Measurements from ENCODE around the gene TSPAN3. TPM values are rescaled to one million over a fixed set of nuclear protein-coding genes. Genes with fewer than 3 reads are reported as not detected.
A peak's percentile ranks its signal among the peaks of the same experiment; 100 is the strongest.

Gene TSPAN3
- 129 and 138 TPM in 2 replicates for total RNA-seq (2012; rRNA removed)

- Histone ChIP-seq H3K9ac (ENCODE audit: low read depth, low read length) (peak within 1 kb of the TSS; percentile 88), H3K4me1 (ENCODE audit: control insufficient read depth, insufficient read depth, low read length) (peaks cover 33% of the 10 kb centered on the region), H3K4me2 (ENCODE audit: low read length) (peak within 1 kb of the TSS; percentile 96), H3K4me3 (ENCODE audit: low read length) (peak within 1 kb of the TSS; percentile 86), H3K9me3 (replicated peaks; ENCODE audit: low read length) (no peaks in the 10 kb centered on the region), H3K27me3 (ENCODE audit: control insufficient read depth, insufficient read depth, low read length) (peaks cover 17% of the 10 kb centered on the region), H3K36me3 (ENCODE audit: insufficient read depth, low read length) (no peaks in the 10 kb centered on the region)
These were observed at the start of gene TSPAN3 for GRCh38 chr15:77070495-77071304. Gene TSPAN3, minus strand, starts transcription at chr15:77071109. Its CDS starts 155 bp downstream, at chr15:77070954.

DNA sequence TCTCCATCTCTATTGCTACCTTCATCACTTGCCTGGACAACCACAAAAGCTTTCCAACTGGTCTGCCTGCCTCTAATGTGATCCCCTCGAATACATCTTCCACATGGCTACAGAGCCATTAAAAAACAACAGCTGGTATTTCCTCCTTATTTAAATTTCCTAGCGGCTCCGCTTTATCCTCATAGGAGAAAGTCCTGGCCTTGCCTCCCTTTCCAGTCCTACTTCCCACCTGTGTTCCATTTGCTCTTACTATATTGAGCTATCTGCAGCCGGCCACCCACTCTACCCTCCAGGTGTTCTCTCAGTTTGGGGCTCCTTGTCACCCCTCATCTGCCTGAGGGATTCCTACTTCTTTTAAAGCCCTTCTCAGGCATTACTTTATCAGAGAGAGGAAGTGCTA, 49.7 kb upstream of the TSPAN3 start:
- Histone ChIP-seq H3K4me3 (ENCODE audit: low read length) (no peak overlapping the region), H3K4me2 (ENCODE audit: low read length) (no peak overlapping the region), H3K36me3 (ENCODE audit: insufficient read depth, low read length) (no peaks in the 10 kb centered on the region), H3K27me3 (ENCODE audit: control insufficient read depth, insufficient read depth, low read length) (no peaks in the 10 kb centered on the region), H3K9me3 (replicated peaks; ENCODE audit: low read length) (no peaks in the 10 kb centered on the region), H3K4me1 (ENCODE audit: control insufficient read depth, insufficient read depth, low read length) (peaks cover 13% of the 10 kb centered on the region), H3K9ac (ENCODE audit: low read depth, low read length) (no peak overlapping the region)

GRCh38 chr15:77119446-77119845, 48.5 kb upstream of the TSPAN3 start:
- Histone ChIP-seq H3K9me3 (replicated peaks; ENCODE audit: low read length) (no peaks in the 10 kb centered on the region), H3K4me3 (ENCODE audit: low read length) (no peak overlapping the region), H3K9ac (ENCODE audit: low read depth, low read length) (peak overlapping the region; percentile 1), H3K4me2 (ENCODE audit: low read length) (peak overlapping the region; percentile 53), H3K4me1 (ENCODE audit: control insufficient read depth, insufficient read depth, low read length) (peaks cover 13% of the 10 kb centered on the region), H3K36me3 (ENCODE audit: insufficient read depth, low read length) (peaks cover 5% of the 10 kb centered on the region), H3K27me3 (ENCODE audit: control insufficient read depth, insufficient read depth, low read length) (no peaks in the 10 kb centered on the region)

- Histone ChIP-seq H3K4me2 (ENCODE audit: low read length) (peak overlapping the region; percentile 53), H3K27me3 (ENCODE audit: control insufficient read depth, insufficient read depth, low read length) (no peaks in the 10 kb centered on the region), H3K9me3 (replicated peaks; ENCODE audit: low read length) (no peaks in the 10 kb centered on the region), H3K4me1 (ENCODE audit: control insufficient read depth, insufficient read depth, low read length) (peaks cover 13% of the 10 kb centered on the region), H3K9ac (ENCODE audit: low read depth, low read length) (peak overlapping the region; percentile 1), H3K36me3 (ENCODE audit: insufficient read depth, low read length) (peaks cover 10% of the 10 kb centered on the region), H3K4me3 (ENCODE audit: low read length) (no peak overlapping the region)
These were observed 48.0 kb upstream of the TSPAN3 start for GRCh38 chr15:77118882-77119321.

DNA sequence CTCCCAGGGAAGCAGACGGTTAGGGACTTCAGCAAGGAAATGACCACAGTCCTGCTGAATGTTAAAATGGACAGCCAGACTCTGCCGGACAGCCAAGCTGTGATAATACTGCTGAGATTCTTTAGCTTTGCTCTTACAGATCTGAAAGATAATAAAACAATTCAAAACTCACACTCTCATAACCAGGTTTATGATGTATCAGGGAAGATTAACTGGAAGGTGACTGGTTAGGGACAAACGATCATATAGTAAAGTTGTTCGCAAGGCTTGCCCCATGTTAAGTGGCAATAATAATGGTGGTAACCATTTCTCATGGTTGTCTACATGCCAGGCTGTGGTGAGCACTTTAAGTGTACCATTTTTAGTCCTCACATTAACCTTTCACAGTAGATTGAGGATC, 44.3 kb upstream of the TSPAN3 start:
- Histone ChIP-seq H3K4me2 (ENCODE audit: low read length) (no peak overlapping the region), H3K9me3 (replicated peaks; ENCODE audit: low read length) (no peaks in the 10 kb centered on the region), H3K27me3 (ENCODE audit: control insufficient read depth, insufficient read depth, low read length) (no peaks in the 10 kb centered on the region), H3K4me1 (ENCODE audit: control insufficient read depth, insufficient read depth, low read length) (peaks cover 13% of the 10 kb centered on the region), H3K9ac (ENCODE audit: low read depth, low read length) (no peak overlapping the region), H3K36me3 (ENCODE audit: insufficient read depth, low read length) (peaks cover 29% of the 10 kb centered on the region), H3K4me3 (ENCODE audit: low read length) (no peak overlapping the region)

GRCh38 chr15:77112838-77113504, 42.1 kb upstream of the TSPAN3 start:
- no peaks in the 10 kb centered on the region for H3K9me3 ChIP-seq (replicated peaks; ENCODE audit: low read length)
- H3K27me3 ChIP-seq (ENCODE audit: control insufficient read depth, insufficient read depth, low read length): no peaks in the 10 kb centered on the region
- no peak overlapping the region for H3K4me3 ChIP-seq (ENCODE audit: low read length)
- H3K9ac ChIP-seq (ENCODE audit: low read depth, low read length): no peak overlapping the region
- H3K4me1 ChIP-seq (ENCODE audit: control insufficient read depth, insufficient read depth, low read length): no peaks in the 10 kb centered on the region
- H3K36me3 ChIP-seq (ENCODE audit: insufficient read depth, low read length): peaks cover 34% of the 10 kb centered on the region
- no peak overlapping the region for H3K4me2 ChIP-seq (ENCODE audit: low read length)

DNA sequence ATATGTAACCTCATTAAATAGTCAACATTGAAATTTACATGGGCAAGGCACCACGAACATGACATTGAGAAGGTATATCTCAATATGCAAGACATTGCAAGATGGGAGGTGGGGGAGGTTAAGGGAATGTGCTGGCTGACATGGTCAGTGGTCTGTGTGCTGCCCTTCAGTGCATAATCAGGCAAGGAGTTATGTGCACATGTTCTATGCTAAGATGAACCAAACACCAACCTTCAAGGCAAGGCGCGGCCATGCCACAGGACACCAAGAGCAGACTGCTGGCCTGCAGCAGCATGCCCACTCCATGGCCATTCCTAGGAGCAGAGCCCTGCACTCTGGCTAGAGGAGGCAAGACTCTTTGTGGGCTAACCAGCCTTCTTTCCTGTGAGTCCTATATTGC, 40.9 kb upstream of the TSPAN3 start:
- no peak overlapping the region for H3K4me3 ChIP-seq (ENCODE audit: low read length)
- H3K36me3 ChIP-seq (ENCODE audit: insufficient read depth, low read length): peaks cover 34% of the 10 kb centered on the region
- no peaks in the 10 kb centered on the region for H3K27me3 ChIP-seq (ENCODE audit: control insufficient read depth, insufficient read depth, low read length)
- H3K4me1 ChIP-seq (ENCODE audit: control insufficient read depth, insufficient read depth, low read length): no peaks in the 10 kb centered on the region
- H3K4me2 ChIP-seq (ENCODE audit: low read length): no peak overlapping the region
- no peak overlapping the region for H3K9ac ChIP-seq (ENCODE audit: low read depth, low read length)
- H3K9me3 ChIP-seq (replicated peaks; ENCODE audit: low read length): no peaks in the 10 kb centered on the region

GRCh38 chr15:77107531-77108355, 36.8 kb upstream of the TSPAN3 start:
- H3K9ac ChIP-seq (ENCODE audit: low read depth, low read length): no peak overlapping the region
- H3K27me3 ChIP-seq (ENCODE audit: control insufficient read depth, insufficient read depth, low read length): no peaks in the 10 kb centered on the region
- no peak overlapping the region for H3K4me2 ChIP-seq (ENCODE audit: low read length)
- H3K4me3 ChIP-seq (ENCODE audit: low read length): no peak overlapping the region
- H3K36me3 ChIP-seq (ENCODE audit: insufficient read depth, low read length): peaks cover 15% of the 10 kb centered on the region
- H3K9me3 ChIP-seq (replicated peaks; ENCODE audit: low read length): no peaks in the 10 kb centered on the region
- no peaks in the 10 kb centered on the region for H3K4me1 ChIP-seq (ENCODE audit: control insufficient read depth, insufficient read depth, low read length)

DNA sequence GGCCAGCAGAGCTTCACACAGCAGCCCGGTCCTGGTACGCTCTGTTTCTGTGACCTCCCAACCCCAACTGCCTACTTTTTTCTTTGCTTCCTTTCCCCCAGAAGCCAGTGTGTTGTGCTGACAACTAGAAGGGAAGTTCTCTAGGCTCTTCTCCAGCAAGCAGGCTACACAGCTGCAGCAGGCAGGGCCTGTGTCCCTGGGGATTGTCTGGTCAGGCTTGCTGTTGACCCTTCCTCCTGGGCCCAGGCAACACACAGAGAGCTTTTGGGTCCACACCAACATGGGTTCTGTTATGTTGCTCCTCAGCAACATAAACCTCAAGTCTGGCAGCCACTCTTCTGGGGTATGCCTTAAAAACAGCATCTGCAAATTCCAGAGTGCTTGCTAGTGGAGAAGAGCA, 36.2 kb upstream of the TSPAN3 start:
- Histone ChIP-seq H3K4me2 (ENCODE audit: low read length) (no peak overlapping the region), H3K9ac (ENCODE audit: low read depth, low read length) (no peak overlapping the region), H3K9me3 (replicated peaks; ENCODE audit: low read length) (no peaks in the 10 kb centered on the region), H3K4me3 (ENCODE audit: low read length) (no peak overlapping the region), H3K36me3 (ENCODE audit: insufficient read depth, low read length) (peaks cover 9% of the 10 kb centered on the region), H3K4me1 (ENCODE audit: control insufficient read depth, insufficient read depth, low read length) (no peaks in the 10 kb centered on the region), H3K27me3 (ENCODE audit: control insufficient read depth, insufficient read depth, low read length) (no peaks in the 10 kb centered on the region)

GRCh38 chr15:77104155-77104554, 33.2 kb upstream of the TSPAN3 start:
- no peak overlapping the region for H3K4me2 ChIP-seq (ENCODE audit: low read length)
- no peak overlapping the region for H3K4me3 ChIP-seq (ENCODE audit: low read length)
- no peaks in the 10 kb centered on the region for H3K4me1 ChIP-seq (ENCODE audit: control insufficient read depth, insufficient read depth, low read length)
- H3K27me3 ChIP-seq (ENCODE audit: control insufficient read depth, insufficient read depth, low read length): no peaks in the 10 kb centered on the region
- H3K36me3 ChIP-seq (ENCODE audit: insufficient read depth, low read length): peaks cover 2% of the 10 kb centered on the region
- H3K9ac ChIP-seq (ENCODE audit: low read depth, low read length): no peak overlapping the region
- no peaks in the 10 kb centered on the region for H3K9me3 ChIP-seq (replicated peaks; ENCODE audit: low read length)

GRCh38 chr15:77099741-77100463, 29.0 kb upstream of the TSPAN3 start:
- Histone ChIP-seq H3K4me1 (ENCODE audit: control insufficient read depth, insufficient read depth, low read length) (no peaks in the 10 kb centered on the region), H3K27me3 (ENCODE audit: control insufficient read depth, insufficient read depth, low read length) (no peaks in the 10 kb centered on the region), H3K9me3 (replicated peaks; ENCODE audit: low read length) (no peaks in the 10 kb centered on the region), H3K4me3 (ENCODE audit: low read length) (no peak overlapping the region), H3K9ac (ENCODE audit: low read depth, low read length) (no peak overlapping the region), H3K36me3 (ENCODE audit: insufficient read depth, low read length) (no peaks in the 10 kb centered on the region), H3K4me2 (ENCODE audit: low read length) (no peak overlapping the region)
